HFFc6 (cell line): Measurements from ENCODE around the gene MAP2K4. TPM values are rescaled to one million over a fixed set of nuclear protein-coding genes. Genes with fewer than 3 reads are reported as not detected.

Experiments used
- DNase-seq: peaks from one replicate; pipeline ENCODE4 v3.0.0-alpha.2; 2018
- H3K27ac Mint-ChIP-seq: 2 replicates; pipeline ENCODE4 v1.8.0; 2020; ENCODE audit warnings: mild to moderate bottlenecking, mixed read lengths
- H3K27me3 Mint-ChIP-seq: 2 replicates; pipeline ENCODE4 v1.8.0; 2021; ENCODE audit warnings: mild to moderate bottlenecking, moderate library complexity, mixed read lengths; ENCODE audit not compliant: insufficient read depth
- H3K36me3 Mint-ChIP-seq: 2 replicates; pipeline ENCODE4 v1.8.0; 2021; ENCODE audit warnings: low read depth, mixed read lengths
- H3K4me1 Mint-ChIP-seq: 2 replicates; pipeline ENCODE4 v1.8.0; 2020; ENCODE audit warnings: low read depth, mixed read lengths
- H3K4me3 Mint-ChIP-seq: 2 replicates; pipeline ENCODE4 v1.8.0; 2020; ENCODE audit warnings: mild to moderate bottlenecking, moderate library complexity, mixed read lengths
- H3K9me3 Mint-ChIP-seq: 2 replicates; pipeline ENCODE4 v1.8.0; 2020; ENCODE audit warnings: mild to moderate bottlenecking, mixed read lengths
- total RNA-seq, 6 experiments: library from RNA; stranded (reverse); fragmentation: NEBNext Ultra II Directional; extraction: Animal tissue kit (Norgen Biotek cat#: 25700); gene quantifications; 2 replicates in 1 of 6; 3 replicates in 5 of 6; pipeline ENCODE4 v1.2.3, GENCODE V29; 2021
- TF ChIP-seq, protein P1 (sequence below): fragments of 200-600 bp; sonication (generic); IDR thresholded peaks from 2 replicates; pipeline ENCODE4 v1.5.0; 2021; ENCODE audit warnings: antibody characterized with exemption, mild to moderate bottlenecking

MAP2K4 gene
- total RNA-seq, 6 experiments from 2014 or later: 24.0 to 31.7 (median 26.9) TPM

DNA sequence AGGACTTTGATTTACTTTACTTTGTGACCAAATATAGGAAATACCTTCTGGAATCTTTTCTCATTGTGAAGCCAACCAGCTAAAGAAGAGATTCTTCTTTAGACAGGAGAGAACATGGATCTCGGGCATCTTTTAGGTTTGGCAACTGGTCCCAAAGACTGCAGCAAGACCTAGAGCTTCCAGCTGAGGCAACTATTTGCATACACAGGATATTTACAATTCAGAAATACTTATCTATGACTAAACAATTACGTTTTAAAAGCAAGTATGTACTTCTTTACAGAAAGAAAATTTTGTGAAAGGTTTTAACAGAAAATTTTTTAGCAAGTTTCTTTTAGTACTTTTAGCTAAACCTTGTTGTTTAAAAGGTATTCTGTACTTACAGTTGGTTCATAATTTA, 106.5 kb downstream of the MAP2K4 start:
- H3K4me3 Mint-ChIP-seq: no peak overlapping the region
- H3K9me3 Mint-ChIP-seq: no peaks in the 10 kb centered on the region
- H3K4me1 Mint-ChIP-seq: peaks cover 34% of the 10 kb centered on the region
- TF ChIP-seq, protein P1, sequence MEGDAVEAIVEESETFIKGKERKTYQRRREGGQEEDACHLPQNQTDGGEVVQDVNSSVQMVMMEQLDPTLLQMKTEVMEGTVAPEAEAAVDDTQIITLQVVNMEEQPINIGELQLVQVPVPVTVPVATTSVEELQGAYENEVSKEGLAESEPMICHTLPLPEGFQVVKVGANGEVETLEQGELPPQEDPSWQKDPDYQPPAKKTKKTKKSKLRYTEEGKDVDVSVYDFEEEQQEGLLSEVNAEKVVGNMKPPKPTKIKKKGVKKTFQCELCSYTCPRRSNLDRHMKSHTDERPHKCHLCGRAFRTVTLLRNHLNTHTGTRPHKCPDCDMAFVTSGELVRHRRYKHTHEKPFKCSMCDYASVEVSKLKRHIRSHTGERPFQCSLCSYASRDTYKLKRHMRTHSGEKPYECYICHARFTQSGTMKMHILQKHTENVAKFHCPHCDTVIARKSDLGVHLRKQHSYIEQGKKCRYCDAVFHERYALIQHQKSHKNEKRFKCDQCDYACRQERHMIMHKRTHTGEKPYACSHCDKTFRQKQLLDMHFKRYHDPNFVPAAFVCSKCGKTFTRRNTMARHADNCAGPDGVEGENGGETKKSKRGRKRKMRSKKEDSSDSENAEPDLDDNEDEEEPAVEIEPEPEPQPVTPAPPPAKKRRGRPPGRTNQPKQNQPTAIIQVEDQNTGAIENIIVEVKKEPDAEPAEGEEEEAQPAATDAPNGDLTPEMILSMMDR: no peak
- DNase-seq: no peak
- no peak overlapping the region; the same call in 1 of the 2 replicates for H3K27ac Mint-ChIP-seq
- H3K36me3 Mint-ChIP-seq: peaks cover 46% of the 10 kb centered on the region
- no peaks in the 10 kb centered on the region for H3K27me3 Mint-ChIP-seq

DNA sequence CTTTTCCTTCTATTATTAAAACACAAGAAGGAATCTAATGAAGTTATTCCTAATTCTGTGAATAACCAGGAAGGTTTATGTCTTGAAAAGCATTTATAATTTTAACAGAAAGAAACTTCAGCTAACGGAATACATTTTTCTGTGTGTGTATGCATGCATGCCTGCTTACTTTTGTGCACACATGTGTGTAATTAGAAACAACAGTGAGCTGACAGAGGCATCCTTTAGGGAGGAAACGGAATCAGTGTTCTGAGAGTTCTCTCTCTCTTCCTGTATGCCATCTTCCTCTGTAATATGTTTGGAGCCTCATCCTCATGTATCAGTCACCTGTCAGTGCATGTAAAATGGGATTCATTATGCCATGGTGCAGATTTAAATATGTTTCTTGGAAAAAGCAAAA, 107.0 kb downstream of the MAP2K4 start:
- Mint-ChIP-seq H3K9me3 (no peaks in the 10 kb centered on the region), H3K4me1 (peaks cover 29% of the 10 kb centered on the region), H3K27me3 (no peaks in the 10 kb centered on the region), H3K4me3 (no peak overlapping the region), H3K36me3 (peaks cover 50% of the 10 kb centered on the region), H3K27ac (no peak overlapping the region)
- DNase-seq: no peak
- TF ChIP-seq, protein P1: no peak

GRCh38 chr17:12128946-12129345, 108.3 kb downstream of the MAP2K4 start:
- Mint-ChIP-seq H3K36me3 (peaks cover 51% of the 10 kb centered on the region), H3K4me3 (no peak overlapping the region), H3K9me3 (no peaks in the 10 kb centered on the region), H3K27me3 (no peaks in the 10 kb centered on the region), H3K4me1 (peaks cover 26% of the 10 kb centered on the region), H3K27ac (no peak overlapping the region)
- TF ChIP-seq, protein P1: no peak
- DNase-seq: no peak

DNA sequence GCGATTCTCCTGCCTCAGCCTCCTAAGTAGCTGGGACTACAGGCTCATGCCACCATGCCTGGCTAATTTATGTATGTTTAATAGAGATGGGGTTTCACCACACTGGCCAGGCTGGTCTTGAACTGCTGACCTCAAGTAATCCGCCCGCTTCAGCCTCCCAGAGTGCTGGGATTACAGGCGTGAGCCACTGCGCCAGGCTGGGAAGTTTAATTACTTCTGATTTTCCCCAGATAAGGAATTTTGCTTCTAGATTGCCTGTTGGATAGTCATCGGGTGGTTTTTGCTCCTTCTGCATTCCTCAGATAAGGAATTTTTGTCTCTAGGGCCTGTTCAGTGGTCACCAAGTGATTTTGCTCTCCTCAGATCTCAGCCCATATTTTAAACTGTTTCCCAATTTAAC, 112.5 kb downstream of the MAP2K4 start:
- peak; percentile 22 for DNase-seq
- Mint-ChIP-seq H3K27me3 (no peaks in the 10 kb centered on the region), H3K4me1 (peaks cover 11% of the 10 kb centered on the region), H3K36me3 (peaks cover 56% of the 10 kb centered on the region), H3K9me3 (peaks cover 6% of the 10 kb centered on the region; the same call in 1 of the 2 replicates), H3K4me3 (no peak overlapping the region), H3K27ac (no peak overlapping the region)
- TF ChIP-seq, protein P1: no peak

DNA sequence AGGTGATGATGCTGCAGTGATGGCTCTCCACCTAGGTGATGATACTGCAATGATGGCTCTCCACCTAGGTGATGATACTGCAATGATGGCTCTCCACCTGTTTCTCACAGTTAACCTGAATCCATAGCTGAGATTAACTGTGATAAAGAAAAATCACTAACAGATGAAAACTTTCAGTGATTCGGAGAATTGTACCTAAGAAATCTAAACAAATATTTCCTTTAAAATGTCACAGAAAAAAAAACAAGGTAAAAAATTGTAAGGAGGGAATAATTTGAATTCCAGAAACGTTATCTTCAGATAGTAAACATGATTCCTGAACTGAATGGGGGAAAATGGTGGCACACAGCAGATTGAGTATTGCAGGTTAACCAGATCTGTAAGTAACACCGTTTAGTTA, 113.4 kb downstream of the MAP2K4 start:
- Mint-ChIP-seq H3K4me3 (no peak overlapping the region), H3K4me1 (peaks cover 7% of the 10 kb centered on the region; the same call in 1 of the 2 replicates), H3K27me3 (no peaks in the 10 kb centered on the region; the same call in 1 of the 2 replicates), H3K9me3 (peaks cover 6% of the 10 kb centered on the region; the same call in 1 of the 2 replicates), H3K27ac (no peak overlapping the region), H3K36me3 (peaks cover 56% of the 10 kb centered on the region)
- TF ChIP-seq, protein P1: no peak
- DNase-seq: no peak

DNA sequence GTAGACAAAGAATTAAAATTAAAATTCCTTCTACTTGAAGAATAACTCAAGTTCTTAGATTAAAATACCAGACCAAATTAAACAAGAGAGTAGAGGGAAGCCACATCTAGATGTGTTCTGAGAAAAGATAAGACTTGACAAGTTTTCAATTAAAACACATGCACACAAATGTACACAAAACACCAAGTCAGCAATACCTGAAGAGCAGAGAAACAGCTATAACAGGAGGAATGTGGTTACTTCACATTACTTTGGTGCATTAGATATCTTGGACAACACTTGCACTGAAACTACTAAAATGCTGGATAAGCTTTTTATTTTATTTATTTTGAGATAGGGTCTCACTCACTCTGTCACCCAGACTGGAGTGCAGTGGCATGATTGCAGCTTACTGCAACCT, 113.9 kb downstream of the MAP2K4 start:
- TF ChIP-seq, protein P1: no peak
- peaks cover 6% of the 10 kb centered on the region; the same call in 1 of the 2 replicates for H3K9me3 Mint-ChIP-seq
- no peak for DNase-seq
- H3K4me1 Mint-ChIP-seq: peaks cover 7% of the 10 kb centered on the region; the same call in 1 of the 2 replicates
- H3K27ac Mint-ChIP-seq: no peak overlapping the region
- H3K36me3 Mint-ChIP-seq: peaks cover 53% of the 10 kb centered on the region
- no peaks in the 10 kb centered on the region; the same call in 1 of the 2 replicates for H3K27me3 Mint-ChIP-seq
- no peak overlapping the region for H3K4me3 Mint-ChIP-seq
